Islet of Langerhans (tissue), 1 donor: ENCODE measurements around the gene CRB1.
"Not testable (repeated sequence)": the region's sequence is repeated elsewhere in the genome, so short reads cannot be mapped to it uniquely, and the experiment has no call there.

ENCODE experiments used
- FAIRE-seq: peaks from one replicate; lab custom pipeline; 2011; peaks lifted over from hg19 to GRCh38; lab: Jason Lieb, UNC

Gene CRB1

DNA sequence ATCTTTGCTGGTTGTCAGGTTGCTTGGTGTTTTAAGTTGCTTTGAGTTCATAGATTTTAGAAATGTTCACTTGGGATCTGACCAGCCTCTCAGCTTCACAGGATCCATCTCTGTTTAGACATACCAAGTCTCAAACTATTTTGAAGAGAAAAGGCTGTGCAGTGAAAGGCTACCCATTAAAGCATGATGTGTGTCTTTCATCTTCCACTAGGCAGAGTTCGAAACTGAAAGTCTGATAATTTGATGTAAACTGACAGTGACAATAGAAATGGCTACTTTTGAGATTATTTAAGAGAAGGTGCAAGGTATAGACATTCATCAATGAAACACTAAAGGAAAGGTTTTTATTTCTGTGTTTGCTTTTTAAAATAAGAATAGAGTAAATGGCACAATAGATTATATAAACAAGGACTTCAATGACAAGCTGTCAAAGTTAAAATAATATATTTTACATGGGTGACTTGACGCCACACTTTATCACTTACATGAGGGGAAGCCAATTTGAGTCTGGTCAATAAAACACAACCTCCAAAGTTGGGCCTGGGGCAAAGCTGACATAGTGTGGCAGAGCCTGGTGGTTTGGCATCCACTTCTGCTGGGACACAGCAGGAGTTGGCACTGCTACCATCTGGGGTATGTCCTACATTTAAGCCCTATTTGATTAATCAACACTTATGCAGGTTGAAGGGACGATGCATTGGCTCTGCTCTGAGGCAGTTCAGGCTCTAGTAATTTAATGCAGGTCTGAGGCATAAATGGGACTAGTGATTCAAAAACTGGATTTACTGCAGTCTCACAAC lies 197.7 kb downstream of the CRB1 start:
- FAIRE-seq: no peak

DNA sequence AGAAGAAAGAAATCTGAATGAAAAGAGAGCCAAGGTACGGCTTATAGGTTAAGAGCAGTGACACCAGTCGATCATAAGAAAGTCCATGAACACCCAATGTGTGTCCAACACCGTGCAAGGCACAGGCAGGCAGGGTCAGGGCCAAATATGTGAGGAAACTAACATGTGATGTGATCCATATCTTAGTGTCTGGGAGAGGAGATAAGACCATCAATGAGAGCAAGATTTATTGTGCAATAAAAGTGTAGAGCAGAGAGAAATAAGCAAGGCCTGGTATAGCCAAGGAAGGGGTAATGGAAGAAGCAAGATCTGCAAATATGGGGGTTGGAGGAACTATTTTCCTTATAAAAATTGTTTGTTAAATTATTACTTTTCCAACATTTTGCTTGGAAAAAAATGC lies 198.8 kb downstream of the CRB1 start:
- no peak for FAIRE-seq

DNA sequence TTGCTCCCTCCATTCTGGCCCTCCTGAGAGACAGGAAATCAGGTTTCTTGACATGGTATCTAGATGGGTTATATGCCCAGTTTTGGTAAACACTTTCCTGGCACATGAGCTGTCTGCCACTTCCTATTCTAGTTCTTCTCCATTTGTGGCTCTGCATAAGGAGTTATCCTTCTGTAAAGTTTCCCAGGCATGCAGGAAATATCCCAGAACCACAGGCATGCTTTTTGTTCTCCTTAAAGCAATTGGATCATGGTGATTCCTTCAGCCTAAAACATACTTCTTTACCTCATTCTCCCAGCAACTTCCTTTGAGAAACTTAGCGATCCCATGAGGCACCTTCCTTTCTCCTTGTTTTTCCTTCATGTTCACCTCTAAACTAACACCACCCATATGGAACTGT lies 199.8 kb downstream of the CRB1 start:
- FAIRE-seq: no peak

DNA sequence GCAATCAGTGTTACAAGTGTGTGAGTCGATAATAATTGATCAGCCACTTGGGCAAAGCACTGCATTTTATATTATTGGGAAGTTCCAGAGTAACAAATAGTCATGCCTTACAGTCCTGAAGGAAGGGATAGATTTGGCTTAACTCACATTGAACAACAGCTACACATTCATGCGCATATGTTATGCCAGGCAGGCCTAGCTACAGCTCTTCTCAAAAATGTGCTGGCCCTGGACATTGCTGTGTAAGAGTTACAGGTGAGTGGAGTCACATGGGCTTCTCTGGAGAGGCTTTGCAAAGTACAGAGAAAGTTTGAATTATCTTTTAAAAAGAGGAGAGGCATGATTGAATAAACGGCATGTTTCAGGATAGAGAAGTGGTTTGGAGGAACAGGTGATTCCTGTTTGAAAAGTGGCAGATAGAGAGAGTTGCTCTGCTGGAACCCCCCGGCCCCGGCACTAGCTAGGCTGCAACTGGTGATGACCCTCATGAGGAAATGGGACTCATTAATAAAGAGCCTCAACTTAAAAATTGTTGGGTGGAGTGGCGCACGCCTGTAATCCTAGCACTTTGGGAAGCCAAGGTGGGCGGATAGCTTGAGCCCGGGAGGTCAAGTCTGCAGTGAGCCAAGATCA lies 200.6 kb downstream of the CRB1 start:
- no peak for FAIRE-seq

DNA sequence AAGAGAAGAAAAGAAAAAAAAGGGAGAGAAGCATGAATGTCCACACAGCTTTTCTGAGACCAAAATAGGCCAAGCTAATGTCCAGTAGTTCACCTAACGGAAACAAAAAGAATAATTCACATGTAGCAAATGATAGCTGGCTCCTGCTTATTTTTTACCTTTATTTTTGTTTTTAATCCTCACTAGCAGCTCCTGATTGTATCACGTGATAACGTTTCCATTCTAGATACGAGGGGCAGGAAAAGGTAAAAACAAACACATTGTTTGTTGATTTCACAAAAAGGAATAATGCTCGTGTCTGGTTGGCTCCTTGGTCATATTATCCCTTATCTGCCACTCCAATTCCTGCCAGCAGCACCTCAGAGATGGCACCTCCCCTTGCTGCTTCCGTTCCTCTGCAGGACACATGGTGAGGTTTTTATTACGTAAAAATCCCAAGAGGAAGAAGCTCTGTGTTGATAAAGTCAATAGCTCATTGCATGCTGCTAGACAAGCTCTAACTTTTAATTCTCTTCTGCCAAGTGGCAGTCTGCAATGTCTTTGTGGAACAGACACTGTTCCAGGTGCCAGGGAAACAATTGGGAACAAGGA lies 201.7 kb downstream of the CRB1 start:
- FAIRE-seq: no peak

DNA sequence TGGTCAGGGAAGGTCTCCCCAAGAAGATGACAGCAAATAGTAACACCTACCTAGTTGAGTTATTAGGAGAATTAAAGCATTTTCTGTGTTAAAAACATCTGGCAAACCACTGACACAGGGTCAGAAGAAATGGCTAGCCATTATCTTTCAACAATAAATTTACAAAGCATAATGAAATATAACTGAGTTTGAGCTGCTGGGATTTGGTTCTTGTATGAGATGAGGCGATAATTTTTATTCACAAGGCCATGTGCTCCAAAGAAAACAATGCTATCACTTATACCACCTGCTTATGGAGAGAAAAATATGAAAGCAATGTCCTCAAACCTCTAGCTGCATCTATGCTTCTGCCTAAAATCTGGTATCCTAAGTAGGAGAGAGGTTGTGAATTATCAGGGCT lies 202.3 kb downstream of the CRB1 start:
- FAIRE-seq: no peak

DNA sequence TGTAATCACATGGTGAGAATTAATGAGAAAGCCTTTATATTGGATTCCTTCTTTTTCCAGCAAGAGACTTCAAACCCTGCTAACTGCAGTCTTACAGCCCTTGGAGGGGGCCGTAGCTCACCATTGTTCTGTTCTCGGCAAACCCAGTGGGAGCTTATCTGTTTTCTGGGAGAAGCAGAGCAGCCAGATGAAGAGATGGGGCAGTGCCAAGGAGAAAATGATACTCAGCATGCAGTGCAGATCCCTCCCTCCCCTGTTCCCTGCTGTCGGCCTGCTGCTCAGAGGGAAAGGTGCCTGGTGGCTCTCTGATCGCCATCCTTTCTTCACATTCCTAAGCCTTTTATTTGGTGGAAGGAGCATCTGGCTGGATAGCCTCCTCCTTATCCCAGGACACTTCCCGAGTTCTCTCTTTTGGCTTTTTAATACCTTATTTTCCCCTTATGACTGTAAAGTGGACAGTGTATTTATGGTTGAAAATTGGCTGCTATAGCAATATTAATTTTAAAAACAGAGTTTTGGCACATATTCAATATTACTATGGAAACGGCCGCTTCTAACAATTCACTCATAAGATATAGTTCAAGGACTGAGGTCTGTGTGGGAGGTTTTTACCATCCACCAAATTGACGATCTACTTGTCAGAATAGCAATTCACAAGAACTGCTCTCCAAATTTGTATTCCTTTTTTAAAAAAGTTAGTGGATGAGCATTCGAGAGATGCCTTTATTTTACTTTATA lies 203.4 kb downstream of the CRB1 start:
- FAIRE-seq: no peak

DNA sequence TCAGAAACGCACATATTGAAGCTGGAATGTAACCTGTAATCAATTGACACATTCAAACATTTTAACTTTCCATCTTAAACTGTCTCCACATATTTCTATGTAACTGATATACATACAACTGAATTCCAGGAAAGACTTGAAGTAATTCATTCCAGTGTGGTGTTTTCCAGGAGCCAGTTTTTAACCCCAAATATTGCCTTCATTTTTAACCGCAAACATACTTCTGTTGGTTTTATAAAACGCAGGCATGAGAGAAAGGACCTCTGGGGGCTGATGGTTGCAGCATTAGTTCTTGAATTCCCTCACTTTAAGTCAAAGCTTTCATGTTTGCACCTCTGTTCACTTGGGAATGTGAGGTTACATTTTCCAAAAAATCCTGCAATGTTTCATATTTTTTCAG lies 204.1 kb downstream of the CRB1 start:
- FAIRE-seq: no peak

DNA sequence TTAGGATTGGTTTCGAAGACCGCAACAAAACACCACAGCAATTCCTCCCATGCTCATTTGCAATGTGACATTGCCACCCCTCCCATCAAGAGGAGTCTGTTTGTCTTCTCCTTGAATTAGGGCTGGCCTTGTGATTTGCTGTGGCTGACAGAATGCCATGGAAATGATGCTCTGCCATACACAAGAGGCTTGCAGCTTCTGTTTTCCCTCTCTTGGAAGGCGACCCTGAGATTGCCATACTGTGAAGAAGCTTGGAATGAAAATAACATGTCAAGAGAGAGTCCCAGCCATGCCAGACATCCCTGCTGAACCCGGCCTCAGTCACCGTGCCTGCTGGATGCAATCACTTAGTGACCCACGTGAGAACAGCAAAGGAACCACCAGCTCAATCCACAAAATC lies 212.4 kb downstream of the CRB1 start:
- no peak for FAIRE-seq

DNA sequence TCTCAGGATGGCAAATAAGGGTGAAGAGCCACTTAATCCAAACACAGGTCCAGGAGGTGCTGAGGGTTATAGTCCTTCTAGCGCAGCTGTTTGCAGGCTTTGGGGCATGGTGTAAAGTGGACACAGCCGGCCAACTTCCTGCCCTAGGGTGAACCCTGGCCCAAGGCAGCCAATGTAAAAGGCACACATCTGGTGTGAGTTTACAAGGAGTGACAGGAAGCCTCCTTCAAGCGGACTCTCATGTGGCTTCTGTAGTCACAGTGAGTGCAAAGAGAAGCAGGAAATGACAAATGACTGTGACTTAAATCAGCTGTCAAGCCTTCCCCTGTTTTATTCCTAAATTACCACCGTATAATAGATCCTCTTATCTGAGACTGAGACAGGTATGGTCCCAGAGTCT lies 213.0 kb downstream of the CRB1 start:
- FAIRE-seq: no peak

DNA sequence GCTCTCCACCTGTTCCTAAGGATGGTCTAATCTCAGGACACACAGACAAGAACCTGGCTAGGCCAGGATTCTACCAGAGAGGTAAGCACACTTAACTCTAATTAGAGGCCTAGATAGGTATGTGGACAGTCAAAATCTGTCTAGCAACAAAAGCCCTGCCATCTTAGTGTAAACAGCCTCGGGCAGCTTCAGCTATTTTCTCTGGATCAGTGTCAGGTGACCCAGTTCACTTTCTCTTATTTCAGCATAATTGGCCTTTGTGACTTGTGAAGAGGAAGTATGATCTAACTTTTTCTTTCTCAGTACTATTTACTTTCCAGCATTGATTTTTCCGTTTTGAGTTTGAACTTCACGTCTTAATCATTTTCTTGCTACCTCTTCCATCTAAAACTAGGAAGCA lies 217.7 kb downstream of the CRB1 start:
- FAIRE-seq: no peak

DNA sequence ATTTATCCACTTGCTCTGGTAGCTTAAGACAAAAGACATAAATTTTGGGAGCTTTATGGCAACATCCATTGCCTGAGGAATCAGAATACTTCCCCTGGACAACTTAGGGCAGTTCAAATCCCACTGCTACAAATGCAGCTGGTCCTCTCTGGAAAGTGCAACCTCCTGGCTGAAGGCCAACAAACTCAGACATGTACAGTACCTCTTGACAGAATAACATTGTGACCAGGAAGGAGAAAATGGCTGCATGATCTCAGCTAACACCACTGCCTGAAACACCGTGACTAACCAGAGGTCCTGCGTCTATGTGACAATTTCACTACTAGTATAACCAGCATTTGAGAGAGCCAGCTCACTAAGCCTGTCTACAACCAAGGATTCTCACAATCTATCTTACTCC lies 218.9 kb downstream of the CRB1 start:
- FAIRE-seq: no peak

DNA sequence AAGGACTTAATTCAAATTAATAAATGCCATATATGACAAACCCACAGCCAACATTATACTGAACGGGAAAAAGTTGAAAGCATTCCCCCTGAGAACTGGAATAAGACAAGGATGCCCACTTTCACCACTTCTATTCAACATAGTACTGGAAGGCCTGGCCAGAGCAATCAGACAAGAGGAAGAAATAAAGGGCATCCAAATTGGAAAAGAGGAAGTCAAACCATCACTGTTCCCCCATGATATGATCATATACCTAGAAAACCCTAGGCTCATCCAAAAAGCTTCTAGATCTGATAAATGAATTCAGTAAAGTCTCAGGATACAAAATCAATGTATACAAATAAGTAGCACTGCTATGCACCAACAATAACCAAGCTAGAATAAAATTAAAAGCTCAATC lies 223.5 kb downstream of the CRB1 start:
- not testable (repeated sequence) for FAIRE-seq

DNA sequence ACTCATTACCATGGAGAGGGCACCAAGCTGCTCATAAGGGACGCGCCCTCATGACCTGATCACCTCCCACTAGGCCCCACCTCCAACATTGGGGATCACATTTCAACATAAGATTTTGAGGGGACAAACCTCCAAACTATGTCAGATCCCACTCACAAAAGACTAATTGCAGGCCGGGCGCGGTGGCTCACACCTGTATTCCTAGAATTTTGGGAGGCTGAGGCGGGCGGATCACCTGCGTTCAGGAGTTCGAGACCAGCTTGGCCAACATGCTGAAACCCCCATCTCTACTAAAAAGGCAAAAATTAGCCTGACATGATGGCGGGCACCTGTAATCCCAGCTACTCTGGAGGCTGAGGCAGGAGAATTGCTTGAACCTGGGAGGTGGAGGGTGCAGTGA lies 228.7 kb downstream of the CRB1 start:
- no peak for FAIRE-seq

DNA sequence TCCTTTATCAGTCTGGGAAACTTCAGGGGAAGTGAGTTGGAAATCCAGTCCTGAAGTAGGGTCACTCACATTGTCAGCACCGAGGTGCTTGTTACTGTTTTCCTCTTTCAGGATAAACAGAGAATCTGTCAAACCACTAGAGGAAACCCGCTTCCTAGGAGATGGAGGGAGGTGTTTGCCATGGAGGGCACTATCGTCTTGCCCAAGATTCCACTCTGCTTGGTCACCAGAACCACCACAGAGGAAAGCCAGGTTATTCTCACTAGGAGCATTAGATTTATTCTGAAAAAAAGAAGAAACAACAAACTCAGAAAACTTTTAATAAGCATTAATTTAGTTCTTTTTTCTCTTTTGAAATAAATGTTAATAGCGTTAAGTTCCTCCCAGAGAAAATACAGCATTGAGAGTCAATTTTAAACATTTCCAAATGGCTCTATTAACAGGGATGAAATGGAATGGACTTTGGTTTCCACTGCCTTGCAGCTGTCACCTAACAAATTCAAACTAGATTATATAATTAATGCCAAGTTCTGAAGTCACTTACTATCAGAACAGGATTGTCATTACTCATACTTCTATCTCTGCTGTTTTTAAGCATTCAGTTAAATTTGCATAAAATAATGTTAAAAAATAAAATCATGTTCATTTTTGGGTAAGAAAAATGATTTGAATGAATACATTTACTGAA lies 242.8 kb downstream of the CRB1 start:
- FAIRE-seq: no peak

DNA sequence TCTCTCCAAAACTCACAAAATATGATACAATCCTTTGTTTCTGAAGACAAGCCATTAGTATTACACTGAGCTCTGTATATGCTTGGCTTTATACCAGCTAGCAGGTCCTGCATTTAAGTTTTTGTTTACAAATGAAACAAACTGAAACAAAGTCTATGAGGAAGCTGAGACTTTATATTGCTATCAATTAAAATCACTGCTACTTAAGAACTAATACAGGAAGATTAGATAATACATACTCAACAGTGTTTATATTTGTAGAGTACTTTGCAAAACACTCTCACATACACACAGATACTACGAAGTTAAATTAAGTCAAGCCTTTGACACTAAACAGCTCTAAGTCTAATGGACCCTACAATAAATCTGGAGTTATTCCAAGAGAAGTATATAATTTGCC lies 247.4 kb downstream of the CRB1 start:
- FAIRE-seq: no peak

DNA sequence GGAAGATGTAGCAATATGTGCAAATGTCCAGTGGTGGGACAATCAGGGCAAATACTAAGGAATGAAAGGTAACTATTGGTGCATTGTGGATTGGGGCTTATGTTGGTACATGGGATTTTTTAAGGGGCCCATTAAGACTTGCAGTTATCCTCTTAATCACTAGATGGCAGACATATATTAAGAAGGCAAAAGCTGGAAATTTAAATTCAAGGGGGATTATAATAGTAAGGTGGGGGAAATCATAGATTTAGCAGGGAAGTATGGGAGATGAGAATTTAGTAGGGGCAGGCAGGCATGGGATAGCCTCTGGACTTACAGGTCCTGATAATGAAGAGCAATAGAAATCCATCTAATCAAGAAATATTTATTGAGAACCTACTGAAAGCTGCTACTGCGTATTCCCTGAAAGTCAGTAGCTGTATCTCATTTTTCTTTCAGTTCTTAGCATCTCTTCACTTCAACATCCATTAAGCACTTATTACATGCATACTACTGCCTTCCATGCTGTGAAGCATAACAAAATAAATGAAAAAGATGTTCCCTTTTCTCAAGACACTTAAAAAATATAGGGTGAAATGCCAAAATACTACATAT lies 251.8 kb downstream of the CRB1 start:
- no peak for FAIRE-seq

DNA sequence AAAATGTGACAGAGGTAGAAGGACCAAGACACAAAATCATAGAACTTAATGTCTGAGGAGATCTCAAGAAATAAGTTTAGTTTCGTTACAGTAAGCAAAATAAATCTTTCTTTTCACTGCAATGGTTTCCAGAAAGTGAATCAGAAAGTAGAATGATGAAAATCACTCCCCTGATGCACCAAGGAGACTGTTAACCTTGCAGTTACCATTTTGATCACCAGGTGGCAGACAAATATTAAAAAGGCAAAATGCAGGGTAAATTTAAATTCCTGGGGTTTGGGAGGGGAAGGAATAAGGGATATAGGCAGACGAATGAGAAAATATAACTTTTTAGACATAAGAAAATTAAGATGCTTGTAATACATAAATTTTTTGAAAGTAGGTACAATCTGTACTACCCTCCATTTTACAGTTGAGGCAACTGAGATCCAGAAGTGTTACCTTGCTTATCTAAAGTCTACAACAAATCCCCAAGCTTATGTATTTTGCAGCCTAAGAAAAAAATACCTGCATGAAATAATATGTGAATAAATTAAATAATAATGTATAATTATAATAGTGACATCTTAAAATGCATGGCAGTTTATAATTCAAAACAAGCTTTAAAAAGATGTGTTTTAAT lies 253.2 kb downstream of the CRB1 start:
- FAIRE-seq: peak; percentile 97

DNA sequence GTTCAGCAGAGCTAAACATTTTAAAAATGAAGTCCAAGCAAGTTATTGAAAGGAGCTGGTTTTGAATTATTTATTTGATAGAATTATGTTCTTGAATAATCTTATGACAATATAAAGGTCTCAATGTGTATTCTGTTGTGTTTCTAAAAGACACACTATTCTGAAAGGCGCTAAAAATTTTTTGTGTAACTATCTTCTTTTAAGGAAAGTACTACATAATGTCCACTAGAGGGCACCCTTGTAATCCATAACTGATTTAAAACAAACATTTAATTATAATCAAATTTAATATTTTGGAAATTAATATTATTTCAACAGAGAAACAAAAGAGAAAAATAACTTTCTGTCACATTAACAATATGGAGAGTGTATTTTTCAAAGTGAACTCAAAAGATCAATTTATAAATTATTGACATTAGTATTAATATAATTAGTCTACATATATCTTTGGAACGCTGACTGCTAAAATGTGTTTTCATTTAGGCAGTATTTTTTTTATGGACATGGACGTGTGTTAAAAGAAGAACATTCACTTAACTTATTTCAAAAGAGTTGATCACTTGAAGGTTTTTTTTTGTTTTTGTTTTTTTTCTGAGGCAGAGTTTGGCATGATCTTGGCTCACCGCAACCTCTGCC lies 258.8 kb downstream of the CRB1 start:
- peak; percentile 98 for FAIRE-seq
